Measurements from ENCODE around the gene GPATCH4.
A peak's percentile ranks its signal among the peaks of the same experiment; 100 is the strongest.

Gene GPATCH4

DNA sequence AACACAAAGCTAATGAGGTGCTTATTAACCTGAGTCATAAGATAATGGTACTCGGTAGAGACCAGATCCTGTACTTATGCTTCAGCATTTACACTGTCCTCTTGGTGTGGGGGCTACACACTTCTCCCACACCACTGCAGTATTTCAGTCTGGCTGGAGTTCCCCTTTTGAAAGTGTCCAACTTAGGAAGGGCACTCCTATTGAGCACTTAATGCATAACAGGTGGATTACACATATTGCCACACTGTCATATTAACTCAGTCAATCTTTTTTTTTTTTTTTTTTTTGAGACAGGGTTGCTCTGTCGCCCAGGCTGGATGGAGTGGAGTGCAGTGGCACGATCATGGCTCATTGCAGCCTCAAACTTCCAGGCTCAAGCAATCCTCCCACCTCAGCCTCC lies 1.5 kb downstream of the GPATCH4 start:
- peaks cover 14 to 18% of the 10 kb centered on the region in 2 donors for H3K4me1 ChIP-seq (ENCODE audit: control insufficient read depth in 1 of 2, insufficient read depth in 2 of 2, low read length in 2 of 2)
- no peak overlapping the region for H3K9ac ChIP-seq (ENCODE audit: low read depth in 1 of 2, low read length in 2 of 2)
- H3K27ac ChIP-seq (ENCODE audit: low read depth, low read length), result no peak overlapping the region
- H3K4me3 ChIP-seq (ENCODE audit: low read depth in 1 of 2, low read length in 2 of 2), result no peak overlapping the region
- no peaks in the 10 kb centered on the region for H3K27me3 ChIP-seq (ENCODE audit: control insufficient read depth in 1 of 2, insufficient read depth in 2 of 2, low read length in 2 of 2)
- peaks cover 9 to 36% of the 10 kb centered on the region in 2 donors for H3K36me3 ChIP-seq (ENCODE audit: control insufficient read depth in 1 of 2, insufficient read depth in 2 of 2, low read length in 2 of 2)
- no peaks in the 10 kb centered on the region for H3K9me3 ChIP-seq (ENCODE audit: control insufficient read depth in 1 of 2, low read length in 2 of 2)

DNA sequence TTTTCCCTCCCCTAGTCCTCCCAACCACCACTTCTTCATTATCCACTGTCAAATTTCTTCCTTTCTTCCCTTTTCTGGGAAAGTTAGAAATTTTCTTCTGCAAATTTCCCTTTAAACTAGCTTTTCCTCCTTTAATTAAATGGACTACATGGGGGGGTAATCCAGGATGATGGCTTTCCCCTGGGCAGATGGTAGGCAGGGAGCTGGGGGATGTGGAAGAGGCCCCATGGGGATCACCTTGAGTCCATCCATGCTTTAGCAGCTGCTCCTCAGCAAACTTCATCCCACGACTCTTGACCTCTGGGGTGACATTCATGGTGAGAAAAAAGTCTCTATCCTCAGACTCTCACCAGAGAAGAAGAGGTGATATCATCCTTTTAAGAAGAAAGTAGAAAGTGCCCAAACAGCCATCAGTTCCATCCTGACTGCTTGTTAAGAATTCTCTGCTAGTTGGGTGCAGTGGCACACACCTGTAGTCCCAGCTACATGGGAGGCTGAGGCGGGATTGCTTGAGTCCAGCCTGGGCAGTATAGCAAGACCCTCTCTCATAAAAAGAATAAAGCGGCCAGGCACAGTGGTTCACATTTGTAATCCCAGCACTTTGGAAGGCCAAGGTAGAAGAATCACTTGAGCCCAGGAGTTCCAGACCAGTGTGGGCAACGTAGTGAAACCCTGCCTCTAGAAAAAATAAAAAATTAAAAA lies 2.4 kb downstream of the GPATCH4 start:
- H3K9ac ChIP-seq (ENCODE audit: low read depth in 1 of 2, low read length in 2 of 2), result no peak overlapping the region
- H3K4me3 ChIP-seq (ENCODE audit: low read depth in 1 of 2, low read length in 2 of 2), result no peak overlapping the region
- H3K9me3 ChIP-seq (ENCODE audit: control insufficient read depth in 1 of 2, low read length in 2 of 2), result no peaks in the 10 kb centered on the region
- H3K36me3 ChIP-seq (ENCODE audit: control insufficient read depth in 1 of 2, insufficient read depth in 2 of 2, low read length in 2 of 2), result peaks cover 14 to 45% of the 10 kb centered on the region in 2 donors
- peaks cover 14 to 18% of the 10 kb centered on the region in 2 donors for H3K4me1 ChIP-seq (ENCODE audit: control insufficient read depth in 1 of 2, insufficient read depth in 2 of 2, low read length in 2 of 2)
- no peaks in the 10 kb centered on the region for H3K27me3 ChIP-seq (ENCODE audit: control insufficient read depth in 1 of 2, insufficient read depth in 2 of 2, low read length in 2 of 2)
- no peak overlapping the region for H3K27ac ChIP-seq (ENCODE audit: low read depth, low read length)

DNA sequence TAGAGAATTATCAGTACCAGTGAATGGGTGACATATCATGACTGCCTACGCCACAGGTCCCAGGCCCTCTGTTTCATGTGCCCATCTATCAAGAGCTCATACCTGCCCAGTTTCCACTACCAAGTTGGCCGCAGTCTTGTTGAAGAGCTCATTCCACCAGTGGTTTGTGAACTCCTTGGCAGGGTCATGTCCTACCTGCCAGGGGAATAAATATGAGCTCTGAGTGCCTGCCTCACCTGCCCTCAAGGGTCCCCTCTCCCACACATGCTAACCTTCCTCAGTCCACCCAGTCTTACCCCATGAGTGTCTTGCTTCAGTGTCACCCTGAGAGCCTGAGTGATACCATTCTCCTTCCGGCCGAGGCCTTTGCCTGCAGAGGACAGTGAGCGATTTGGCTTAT lies 3.2 kb downstream of the GPATCH4 start:
- H3K27ac ChIP-seq (ENCODE audit: low read depth, low read length), result no peak overlapping the region
- peaks cover 14 to 53% of the 10 kb centered on the region in 2 donors for H3K36me3 ChIP-seq (ENCODE audit: control insufficient read depth in 1 of 2, insufficient read depth in 2 of 2, low read length in 2 of 2)
- no peaks in the 10 kb centered on the region for H3K9me3 ChIP-seq (ENCODE audit: control insufficient read depth in 1 of 2, low read length in 2 of 2)

DNA sequence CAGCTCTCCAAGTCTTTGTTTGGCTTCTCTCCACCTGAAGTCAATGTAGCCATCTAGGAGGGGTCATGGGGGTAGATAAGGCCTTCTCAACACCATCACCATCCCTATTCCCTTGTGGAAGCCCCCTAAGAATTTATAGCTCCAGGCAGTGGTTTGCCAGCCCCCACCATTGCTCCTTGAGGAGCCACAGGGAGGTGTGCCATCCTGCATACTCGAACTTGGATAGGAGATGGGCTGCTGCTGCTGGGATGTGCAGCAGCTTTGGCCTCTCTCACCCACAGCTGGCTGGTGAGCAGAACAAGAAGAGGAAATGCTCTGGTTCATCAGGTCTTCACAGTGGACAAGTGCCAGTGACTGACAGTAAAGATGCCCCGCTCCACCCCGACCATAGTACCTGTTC lies 4.9 kb downstream of the GPATCH4 start:
- no peaks in the 10 kb centered on the region for H3K9me3 ChIP-seq (ENCODE audit: control insufficient read depth in 1 of 2, low read length in 2 of 2)
- no peak overlapping the region for H3K9ac ChIP-seq (ENCODE audit: low read depth in 1 of 2, low read length in 2 of 2)
- H3K36me3 ChIP-seq (ENCODE audit: control insufficient read depth in 1 of 2, insufficient read depth in 2 of 2, low read length in 2 of 2), result peaks cover 14 to 54% of the 10 kb centered on the region in 2 donors
- no peak overlapping the region for H3K27ac ChIP-seq (ENCODE audit: low read depth, low read length)
- no peak overlapping the region for H3K4me3 ChIP-seq (ENCODE audit: low read depth in 1 of 2, low read length in 2 of 2)
- H3K4me1 ChIP-seq (ENCODE audit: control insufficient read depth in 1 of 2, insufficient read depth in 2 of 2, low read length in 2 of 2), result peaks cover 19 to 22% of the 10 kb centered on the region in 2 donors
- no peaks in the 10 kb centered on the region for H3K27me3 ChIP-seq (ENCODE audit: control insufficient read depth in 1 of 2, insufficient read depth in 2 of 2, low read length in 2 of 2)

More for the DNA sequence above, 3.2 kb downstream of the GPATCH4 start:
- H3K4me1 ChIP-seq (ENCODE audit: control insufficient read depth in 1 of 2, insufficient read depth in 2 of 2, low read length in 2 of 2), result peaks cover 14 to 18% of the 10 kb centered on the region in 2 donors
- no peak overlapping the region for H3K9ac ChIP-seq (ENCODE audit: low read depth in 1 of 2, low read length in 2 of 2)
- H3K4me3 ChIP-seq (ENCODE audit: low read depth in 1 of 2, low read length in 2 of 2), result no peak overlapping the region
- no peaks in the 10 kb centered on the region for H3K27me3 ChIP-seq (ENCODE audit: control insufficient read depth in 1 of 2, insufficient read depth in 2 of 2, low read length in 2 of 2)

DNA sequence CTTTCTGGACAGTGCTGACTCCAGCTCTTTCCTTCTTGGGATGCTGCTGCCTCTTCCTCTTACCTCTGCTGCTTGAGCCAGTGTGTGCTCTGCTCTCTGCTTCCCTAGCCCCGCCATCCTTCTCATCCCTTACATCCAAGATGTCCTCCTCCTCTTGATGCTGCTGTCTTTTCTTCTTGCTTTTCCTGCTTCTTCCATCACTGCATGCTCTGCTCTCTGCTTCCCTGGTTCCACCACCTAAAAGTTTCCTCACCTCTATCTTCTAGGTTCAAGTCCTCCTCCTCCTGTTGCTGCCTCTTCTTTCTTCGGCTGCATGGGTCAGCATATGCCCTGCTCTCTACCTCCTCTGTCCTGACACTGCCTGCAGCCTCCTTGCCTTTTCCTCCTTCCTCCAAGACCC lies 6.3 kb downstream of the GPATCH4 start:
- Histone ChIP-seq H3K36me3 (ENCODE audit: control insufficient read depth in 1 of 2, insufficient read depth in 2 of 2, low read length in 2 of 2) (peaks cover 14 to 54% of the 10 kb centered on the region in 2 donors), H3K4me1 (ENCODE audit: control insufficient read depth in 1 of 2, insufficient read depth in 2 of 2, low read length in 2 of 2) (peaks cover 17 to 22% of the 10 kb centered on the region in 2 donors), H3K27ac (ENCODE audit: low read depth, low read length) (no peak overlapping the region)

DNA sequence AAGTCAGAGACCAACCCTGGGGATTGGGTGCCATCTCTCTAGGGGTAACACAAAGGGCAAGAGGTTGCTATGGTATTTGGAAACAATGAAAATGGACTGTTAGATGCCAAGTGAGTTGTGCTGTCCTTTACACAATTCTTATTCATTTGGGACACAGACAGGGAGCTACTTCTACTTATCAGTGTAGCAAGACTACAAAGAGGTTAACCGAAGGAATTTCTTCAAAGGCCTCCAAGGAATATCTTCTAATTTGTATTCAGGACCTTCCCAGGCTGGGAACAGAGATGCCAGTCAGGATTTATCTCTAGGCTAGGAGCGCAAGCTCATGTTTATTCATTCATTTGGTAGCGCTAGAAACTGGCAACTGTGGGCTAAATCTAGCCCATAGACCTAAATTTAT lies 7.1 kb downstream of the GPATCH4 start:
- no peaks in the 10 kb centered on the region for H3K27me3 ChIP-seq (ENCODE audit: control insufficient read depth in 1 of 2, insufficient read depth in 2 of 2, low read length in 2 of 2)
- no peak overlapping the region for H3K27ac ChIP-seq (ENCODE audit: low read depth, low read length)
- H3K4me3 ChIP-seq (ENCODE audit: low read depth in 1 of 2, low read length in 2 of 2), result no peak overlapping the region
- no peak overlapping the region for H3K9ac ChIP-seq (ENCODE audit: low read depth in 1 of 2, low read length in 2 of 2)
- no peaks in the 10 kb centered on the region for H3K9me3 ChIP-seq (ENCODE audit: control insufficient read depth in 1 of 2, low read length in 2 of 2)
- H3K4me1 ChIP-seq (ENCODE audit: control insufficient read depth in 1 of 2, insufficient read depth in 2 of 2, low read length in 2 of 2), result peaks cover 14 to 16% of the 10 kb centered on the region in 2 donors
- H3K36me3 ChIP-seq (ENCODE audit: control insufficient read depth in 1 of 2, insufficient read depth in 2 of 2, low read length in 2 of 2), result peaks cover 14 to 54% of the 10 kb centered on the region in 2 donors

More for the DNA sequence above, 6.3 kb downstream of the GPATCH4 start:
- no peak overlapping the region for H3K9ac ChIP-seq (ENCODE audit: low read depth in 1 of 2, low read length in 2 of 2)
- H3K9me3 ChIP-seq (ENCODE audit: control insufficient read depth in 1 of 2, low read length in 2 of 2), result no peaks in the 10 kb centered on the region
- H3K4me3 ChIP-seq (ENCODE audit: low read depth in 1 of 2, low read length in 2 of 2), result no peak overlapping the region
- H3K27me3 ChIP-seq (ENCODE audit: control insufficient read depth in 1 of 2, insufficient read depth in 2 of 2, low read length in 2 of 2), result no peaks in the 10 kb centered on the region

DNA sequence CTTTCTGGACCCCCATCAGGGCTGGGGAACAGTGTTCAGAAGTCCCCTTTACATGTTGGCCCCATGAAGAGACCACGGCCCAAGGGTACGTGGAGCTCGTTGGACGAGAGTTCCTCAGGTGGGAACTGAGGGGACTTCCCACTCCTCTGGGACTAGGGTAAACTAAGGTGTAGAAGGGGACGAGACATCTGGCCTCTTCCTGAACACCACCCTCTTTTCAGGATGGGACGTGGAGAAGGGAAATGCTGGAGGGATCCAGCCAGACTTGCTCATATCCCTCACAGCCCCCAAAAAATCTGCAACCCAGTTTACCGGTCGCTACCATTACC lies 7.7 kb downstream of the GPATCH4 start:
- Histone ChIP-seq H3K9me3 (ENCODE audit: control insufficient read depth in 1 of 2, low read length in 2 of 2) (no peaks in the 10 kb centered on the region), H3K9ac (ENCODE audit: low read depth in 1 of 2, low read length in 2 of 2) (no peak overlapping the region), H3K27ac (ENCODE audit: low read depth, low read length) (no peak overlapping the region), H3K4me1 (ENCODE audit: control insufficient read depth in 1 of 2, insufficient read depth in 2 of 2, low read length in 2 of 2) (peaks cover 14 to 16% of the 10 kb centered on the region in 2 donors), H3K36me3 (ENCODE audit: control insufficient read depth in 1 of 2, insufficient read depth in 2 of 2, low read length in 2 of 2) (peaks cover 14 to 54% of the 10 kb centered on the region in 2 donors), H3K4me3 (ENCODE audit: low read depth in 1 of 2, low read length in 2 of 2) (no peak overlapping the region), H3K27me3 (ENCODE audit: control insufficient read depth in 1 of 2, insufficient read depth in 2 of 2, low read length in 2 of 2) (no peaks in the 10 kb centered on the region)

DNA sequence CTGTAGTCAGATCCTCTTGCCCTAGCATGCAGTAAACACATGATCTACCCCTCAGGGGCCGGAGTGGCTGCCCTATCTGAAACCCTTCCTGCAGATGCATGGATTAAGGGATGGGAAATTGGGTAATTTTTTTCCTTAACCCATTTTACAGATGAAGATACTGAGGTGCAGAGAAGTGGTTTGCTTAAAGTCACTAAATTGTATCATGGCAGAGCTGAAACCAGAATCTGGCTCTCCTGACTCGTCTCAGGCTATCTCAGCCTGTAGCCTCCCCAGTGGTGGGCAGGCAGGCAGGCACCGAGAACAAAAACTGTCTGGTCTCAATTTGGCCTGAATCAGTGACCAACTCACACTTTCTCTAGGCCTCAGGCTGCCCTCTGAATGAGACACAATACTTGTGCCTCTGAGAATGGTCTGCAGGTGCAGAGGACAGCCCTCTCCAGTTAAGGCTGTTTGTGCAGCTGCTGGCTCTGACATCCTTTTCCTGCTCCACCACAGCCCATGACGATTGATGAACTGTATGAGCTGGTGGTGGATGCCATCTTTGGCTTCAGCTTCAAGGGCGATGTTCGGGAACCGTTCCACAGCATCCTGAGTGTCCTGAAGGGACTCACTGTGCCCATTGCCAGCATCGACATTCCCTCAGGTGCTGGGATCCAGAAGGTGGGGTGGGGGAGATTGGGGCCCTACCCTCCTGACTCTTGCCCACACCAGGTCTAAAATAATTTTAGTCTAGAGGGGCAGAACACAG lies 8.2 kb downstream of the GPATCH4 start:
- H3K36me3 ChIP-seq (ENCODE audit: control insufficient read depth in 1 of 2, insufficient read depth in 2 of 2, low read length in 2 of 2), result peaks cover 12 to 51% of the 10 kb centered on the region in 2 donors
- peaks cover 14 to 16% of the 10 kb centered on the region in 2 donors for H3K4me1 ChIP-seq (ENCODE audit: control insufficient read depth in 1 of 2, insufficient read depth in 2 of 2, low read length in 2 of 2)
- no peak overlapping the region for H3K9ac ChIP-seq (ENCODE audit: low read depth in 1 of 2, low read length in 2 of 2)
- H3K4me3 ChIP-seq (ENCODE audit: low read depth in 1 of 2, low read length in 2 of 2), result no peak overlapping the region
- H3K9me3 ChIP-seq (ENCODE audit: control insufficient read depth in 1 of 2, low read length in 2 of 2), result no peaks in the 10 kb centered on the region
- no peaks in the 10 kb centered on the region for H3K27me3 ChIP-seq (ENCODE audit: control insufficient read depth in 1 of 2, insufficient read depth in 2 of 2, low read length in 2 of 2)
- no peak overlapping the region for H3K27ac ChIP-seq (ENCODE audit: low read depth, low read length)

DNA sequence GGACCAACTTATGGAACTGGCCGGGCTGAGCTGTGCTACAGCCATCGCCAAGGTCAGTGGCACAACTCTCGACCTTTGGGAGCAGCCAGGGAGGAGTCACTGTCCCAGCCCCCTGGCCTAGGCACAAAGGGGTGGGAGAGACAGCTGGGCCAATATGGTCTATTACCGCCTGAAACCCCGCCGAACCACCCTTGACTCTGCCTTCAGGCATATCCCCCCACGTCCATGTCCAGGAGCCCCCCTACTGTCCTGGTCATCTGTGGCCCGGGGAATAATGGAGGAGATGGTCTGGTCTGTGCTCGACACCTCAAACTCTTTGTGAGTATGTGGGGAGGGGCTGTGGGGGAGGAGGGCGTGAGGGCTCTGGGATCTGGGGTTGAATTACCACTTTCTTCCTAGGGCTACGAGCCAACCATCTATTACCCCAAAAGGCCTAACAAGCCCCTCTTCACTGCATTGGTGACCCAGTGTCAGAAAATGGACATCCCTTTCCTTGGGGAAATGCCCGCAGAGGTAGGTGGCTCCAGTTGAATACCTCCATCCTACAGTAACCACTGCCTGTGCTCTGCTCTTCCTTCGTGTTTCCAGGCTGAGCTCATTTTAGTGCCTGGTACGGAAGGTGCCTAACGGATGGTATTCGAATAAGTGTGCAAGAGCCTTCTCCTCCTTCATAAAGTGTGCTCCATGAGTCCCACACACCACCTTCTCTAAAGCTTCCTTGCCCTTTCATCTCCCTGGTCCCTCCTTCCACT lies 8.9 kb downstream of the GPATCH4 start:
- Histone ChIP-seq H3K36me3 (ENCODE audit: control insufficient read depth in 1 of 2, insufficient read depth in 2 of 2, low read length in 2 of 2) (peaks cover 8 to 43% of the 10 kb centered on the region in 2 donors), H3K4me3 (ENCODE audit: low read depth in 1 of 2, low read length in 2 of 2) (peak overlapping the region; percentile 75 to 95), H3K27ac (ENCODE audit: low read depth, low read length) (peak overlapping the region; percentile 61)

More for the DNA sequence above, 8.9 kb downstream of the GPATCH4 start:
- Histone ChIP-seq H3K27me3 (ENCODE audit: control insufficient read depth in 1 of 2, insufficient read depth in 2 of 2, low read length in 2 of 2) (no peaks in the 10 kb centered on the region), H3K4me1 (ENCODE audit: control insufficient read depth in 1 of 2, insufficient read depth in 2 of 2, low read length in 2 of 2) (peaks cover 14 to 16% of the 10 kb centered on the region in 2 donors), H3K9me3 (ENCODE audit: control insufficient read depth in 1 of 2, low read length in 2 of 2) (no peaks in the 10 kb centered on the region), H3K9ac (ENCODE audit: low read depth in 1 of 2, low read length in 2 of 2) (peak overlapping the region; percentile 78 to 85)
